HCT116 (cell line): ENCODE measurements around the gene YY2. TPM values are rescaled to one million over a fixed set of nuclear protein-coding genes. Genes with fewer than 3 reads are reported as not detected.
A peak's percentile ranks its signal among the peaks of the same experiment; 100 is the strongest.

ENCODE experiments used
- ELF1 ChIP-seq: IDR thresholded peaks from 2 replicates; pipeline ENCODE4 v1.6.1; 2012; ENCODE audit warnings: low read depth, borderline replicate concordance
- EZH2 ChIP-seq: fragments of 200-600 bp; sonication (generic); IDR thresholded peaks from 2 replicates; pipeline ENCODE4 v1.6.1; 2017; ENCODE audit warnings: antibody characterized with exemption, mixed run types
- FOSL1 ChIP-seq: IDR thresholded peaks from 2 replicates; pipeline ENCODE4 v1.6.1; 2012; ENCODE audit warnings: low read depth
- JUND ChIP-seq: IDR thresholded peaks from 2 replicates; pipeline ENCODE4 v1.6.1; 2012
- POLR2A ChIP-seq: IDR thresholded peaks from 2 replicates; pipeline ENCODE4 v1.7.0; 2011; ENCODE audit warnings: borderline replicate concordance; ENCODE audit not compliant: insufficient read depth, insufficient read length; ENCODE audit errors: extremely low read depth
- POLR2AphosphoS5 ChIP-seq: IDR thresholded peaks from 2 replicates; pipeline ENCODE4 v1.6.1; 2011; ENCODE audit warnings: mild to moderate bottlenecking, low read depth, low read length, moderate library complexity
- RAD21 ChIP-seq: IDR thresholded peaks from 2 replicates; pipeline ENCODE4 v1.6.1; 2012; ENCODE audit warnings: low read depth, mild to moderate bottlenecking
- TCF7L2 ChIP-seq: IDR thresholded peaks from 2 replicates; pipeline ENCODE4 v1.7.0; 2011; ENCODE audit warnings: borderline replicate concordance, inconsistent platforms; ENCODE audit not compliant: insufficient read depth, insufficient read length; ENCODE audit errors: extremely low read depth
- YY1 ChIP-seq: IDR thresholded peaks from 2 replicates; pipeline ENCODE4 v1.6.1; 2011; ENCODE audit warnings: low read length, low read depth, moderate library complexity, mild to moderate bottlenecking; ENCODE audit not compliant: insufficient replicate concordance; ENCODE audit errors: extremely low read depth
- ZFX ChIP-seq: fragments of 450-650 bp; IDR thresholded peaks from 2 replicates; pipeline ENCODE4 v1.6.1; 2017
- ZNF274 ChIP-seq: fragments of 200-500 bp; sonication (Bioruptor generic); IDR thresholded peaks from 2 replicates; pipeline ENCODE4 v1.6.1; 2014; ENCODE audit warnings: mild to moderate bottlenecking, low read depth, low read length, inconsistent platforms
- total RNA-seq: library from RNA; stranded (reverse); gene quantifications from one replicate; pipeline ENCODE4 v1.2.1, GENCODE V29; 2021; ENCODE audit not compliant: unreplicated experiment
- TF ChIP-seq, protein P1 (sequence below): IDR thresholded peaks from 2 replicates; pipeline ENCODE4 v1.6.1; 2012
- TF ChIP-seq, protein P2 (sequence below): IDR thresholded peaks from 2 replicates; pipeline ENCODE4 v1.6.1; 2012
- TF ChIP-seq, protein P3 (sequence below): IDR thresholded peaks from 2 replicates; pipeline ENCODE4 v1.6.1; 2011; ENCODE audit warnings: mild to moderate bottlenecking, low read length, moderate library complexity; ENCODE audit not compliant: insufficient replicate concordance; ENCODE audit errors: extremely low read depth

Gene YY2
- total RNA-seq, 1 experiment from 2014 or later = 2.7 TPM

DNA sequence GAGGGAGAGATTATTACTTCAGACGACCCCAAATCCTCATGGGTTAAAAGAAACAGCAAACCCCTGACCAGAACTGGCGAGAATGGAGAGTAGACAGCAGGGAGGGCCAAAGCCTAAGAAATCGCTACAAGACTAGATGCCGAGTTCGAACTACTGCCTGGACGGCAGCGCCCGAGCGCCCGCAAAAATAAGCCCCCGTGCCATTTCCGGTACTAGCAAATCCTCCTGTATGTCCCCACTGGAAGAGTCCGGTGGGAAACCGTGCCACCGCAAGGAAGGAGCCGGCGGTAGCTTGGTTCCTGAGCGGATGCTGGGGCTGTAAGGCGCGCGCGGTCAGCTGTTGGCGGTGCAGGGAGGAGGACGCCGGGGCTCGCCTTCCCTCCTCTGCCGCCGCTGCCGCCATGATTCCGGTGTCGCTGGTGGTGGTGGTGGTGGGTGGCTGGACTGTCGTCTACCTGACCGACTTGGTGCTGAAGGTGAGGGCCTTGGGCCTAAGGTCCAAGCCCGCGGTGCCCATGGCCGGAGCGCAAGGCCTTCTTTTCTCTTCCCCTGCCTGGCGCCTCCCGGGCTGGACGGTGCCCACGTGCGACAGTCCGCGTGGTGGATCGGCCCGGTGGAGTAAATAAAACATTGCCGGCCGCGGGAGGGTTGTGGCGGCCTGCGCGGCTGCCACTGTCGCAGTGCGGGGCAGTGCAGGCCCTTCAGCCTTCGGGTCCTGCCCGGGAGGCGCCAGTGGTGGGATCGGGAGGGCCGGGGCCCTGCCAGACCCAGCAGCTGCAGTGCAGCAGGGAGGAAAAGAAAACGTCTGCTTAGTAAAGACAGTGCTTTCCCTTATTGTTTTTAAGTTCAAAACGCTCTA lies 16.2 kb upstream of the YY2 start, which contains the start of gene MBTPS2 (continued):
- TF ChIP-seq POLR2A (no peak), RAD21 (peak; percentile 52), JUND (no peak), TCF7L2 (no peak), ELF1 (peak; percentile 34; the same call in 1 of the 2 replicates), YY1 (peak; percentile 77), POLR2AphosphoS5 (peak; percentile 88), ZFX (peak; percentile 99), ZNF274 (no peak), EZH2 (no peak), FOSL1 (no peak)
- TF ChIP-seq, protein P1, sequence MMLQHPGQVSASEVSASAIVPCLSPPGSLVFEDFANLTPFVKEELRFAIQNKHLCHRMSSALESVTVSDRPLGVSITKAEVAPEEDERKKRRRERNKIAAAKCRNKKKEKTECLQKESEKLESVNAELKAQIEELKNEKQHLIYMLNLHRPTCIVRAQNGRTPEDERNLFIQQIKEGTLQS = no peak
- TF ChIP-seq, protein P2, sequence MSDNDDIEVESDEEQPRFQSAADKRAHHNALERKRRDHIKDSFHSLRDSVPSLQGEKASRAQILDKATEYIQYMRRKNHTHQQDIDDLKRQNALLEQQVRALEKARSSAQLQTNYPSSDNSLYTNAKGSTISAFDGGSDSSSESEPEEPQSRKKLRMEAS = peak; percentile 57
- TF ChIP-seq, protein P3, sequence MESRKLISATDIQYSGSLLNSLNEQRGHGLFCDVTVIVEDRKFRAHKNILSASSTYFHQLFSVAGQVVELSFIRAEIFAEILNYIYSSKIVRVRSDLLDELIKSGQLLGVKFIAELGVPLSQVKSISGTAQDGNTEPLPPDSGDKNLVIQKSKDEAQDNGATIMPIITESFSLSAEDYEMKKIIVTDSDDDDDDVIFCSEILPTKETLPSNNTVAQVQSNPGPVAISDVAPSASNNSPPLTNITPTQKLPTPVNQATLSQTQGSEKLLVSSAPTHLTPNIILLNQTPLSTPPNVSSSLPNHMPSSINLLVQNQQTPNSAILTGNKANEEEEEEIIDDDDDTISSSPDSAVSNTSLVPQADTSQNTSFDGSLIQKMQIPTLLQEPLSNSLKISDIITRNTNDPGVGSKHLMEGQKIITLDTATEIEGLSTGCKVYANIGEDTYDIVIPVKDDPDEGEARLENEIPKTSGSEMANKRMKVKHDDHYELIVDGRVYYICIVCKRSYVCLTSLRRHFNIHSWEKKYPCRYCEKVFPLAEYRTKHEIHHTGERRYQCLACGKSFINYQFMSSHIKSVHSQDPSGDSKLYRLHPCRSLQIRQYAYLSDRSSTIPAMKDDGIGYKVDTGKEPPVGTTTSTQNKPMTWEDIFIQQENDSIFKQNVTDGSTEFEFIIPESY = no peak
